ENCODE results near the gene GFOD1. TPM values are rescaled to one million over a fixed set of nuclear protein-coding genes. Genes with fewer than 3 reads are reported as not detected.

GFOD1 gene
- polyA plus RNA-seq, 1 of the 3 experiments (the other 2 are of a cell fraction) = 1.6 TPM

DNA sequence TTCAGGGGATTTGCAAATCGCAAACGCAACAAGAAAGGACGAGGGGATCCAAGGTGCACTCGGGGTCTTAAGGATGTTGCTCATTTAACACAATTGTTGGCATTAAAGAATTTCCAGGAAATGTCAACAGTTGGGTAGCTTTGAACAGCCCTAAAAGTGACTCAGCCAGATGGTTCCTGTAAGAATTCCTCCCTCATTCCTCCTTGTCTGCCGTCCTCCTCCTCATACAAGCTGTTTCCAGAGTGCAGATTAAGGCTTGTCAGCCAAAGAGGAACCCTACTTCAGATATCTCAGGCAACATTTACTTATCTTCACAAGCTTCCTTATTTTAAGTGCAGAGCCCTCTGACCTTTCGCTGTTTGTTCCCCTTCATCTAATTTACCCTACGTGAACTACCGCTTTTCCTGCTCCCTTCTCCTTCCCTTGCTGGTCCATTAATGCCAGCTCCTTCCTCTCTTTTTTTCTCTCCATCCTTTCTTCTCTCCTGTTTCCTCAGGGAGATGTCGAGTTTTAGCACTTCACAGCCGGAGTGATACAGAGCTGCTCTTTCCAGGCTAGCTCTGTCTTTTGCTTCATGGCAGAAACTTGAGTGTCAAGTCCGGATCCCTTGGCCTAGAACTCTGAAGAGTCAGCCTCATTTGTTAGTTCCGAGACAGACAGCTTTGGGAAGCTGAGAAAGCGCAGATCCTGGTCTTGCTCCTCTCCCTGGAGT, 132.9 kb downstream of the GFOD1 start (continued):
- TF ChIP-seq FOSL2 (IDR thresholded peaks at IDR 0.05; ENCODE audit: borderline replicate concordance, low read depth) (peak; percentile 61; the same call in 1 of the 2 replicates), SMC3 (IDR thresholded peaks at IDR 0.05; ENCODE audit: low read depth, low read length) (no peak), USF1 (IDR thresholded peaks at IDR 0.05; ENCODE audit: borderline replicate concordance, low read depth) (no peak), JUND (IDR thresholded peaks at IDR 0.05) (peak; percentile 47), REST (IDR thresholded peaks at IDR 0.05; ENCODE audit: low read depth, low read length) (no peak), TEAD4 (IDR thresholded peaks at IDR 0.05; ENCODE audit: borderline replicate concordance, insufficient read depth) (0 out of 2 replicates have a peak, but pooled peaks have one; percentile 47), SIN3A (IDR thresholded peaks at IDR 0.05; ENCODE audit: borderline replicate concordance, low read depth, low read length) (no peak), GATA2 (CRISPR knock-in tag; IDR thresholded peaks at IDR 0.05) (no peak), CHD2 (IDR thresholded peaks at IDR 0.05; ENCODE audit: low read length, partially characterized antibody) (no peak), ELF1 (IDR thresholded peaks at IDR 0.05) (no peak), NFIC (IDR thresholded peaks at IDR 0.05; ENCODE audit: borderline replicate concordance) (peak; percentile 14; the same call in 1 of the 2 replicates), MXI1 (IDR thresholded peaks at IDR 0.05; ENCODE audit: low read depth, low read length) (no peak), GABPA (IDR thresholded peaks at IDR 0.05; ENCODE audit: low read depth) (no peak), TCF12 (IDR thresholded peaks at IDR 0.05) (peak; percentile 79), RAD21 (IDR thresholded peaks at IDR 0.05; ENCODE audit: low read length) (no peak), POLR2AphosphoS5 (IDR thresholded peaks at IDR 0.05; ENCODE audit: low read depth, low read length) (no peak; the same call in 1 of the 2 replicates), EP300 (IDR thresholded peaks at IDR 0.05; ENCODE audit: borderline replicate concordance in 1 of 2, low read depth in 1 of 2, low read length in 1 of 2) (peak in 1 of 2 experiments; percentile 52; a peak in 1 of 4 replicates), RXRA (IDR thresholded peaks at IDR 0.05; ENCODE audit: borderline replicate concordance, low read depth) (no peak; the same call in 1 of the 2 replicates), TAF1 (IDR thresholded peaks at IDR 0.05; ENCODE audit: borderline replicate concordance, low read depth, low read length) (no peak)
- TF ChIP-seq, protein P1, sequence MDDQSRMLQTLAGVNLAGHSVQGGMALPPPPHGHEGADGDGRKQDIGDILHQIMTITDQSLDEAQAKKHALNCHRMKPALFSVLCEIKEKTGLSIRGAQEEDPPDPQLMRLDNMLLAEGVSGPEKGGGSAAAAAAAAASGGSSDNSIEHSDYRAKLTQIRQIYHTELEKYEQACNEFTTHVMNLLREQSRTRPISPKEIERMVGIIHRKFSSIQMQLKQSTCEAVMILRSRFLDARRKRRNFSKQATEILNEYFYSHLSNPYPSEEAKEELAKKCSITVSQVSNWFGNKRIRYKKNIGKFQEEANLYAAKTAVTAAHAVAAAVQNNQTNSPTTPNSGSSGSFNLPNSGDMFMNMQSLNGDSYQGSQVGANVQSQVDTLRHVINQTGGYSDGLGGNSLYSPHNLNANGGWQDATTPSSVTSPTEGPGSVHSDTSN (IDR thresholded peaks at IDR 0.05) = peak; percentile 62
- TF ChIP-seq, protein P2, sequence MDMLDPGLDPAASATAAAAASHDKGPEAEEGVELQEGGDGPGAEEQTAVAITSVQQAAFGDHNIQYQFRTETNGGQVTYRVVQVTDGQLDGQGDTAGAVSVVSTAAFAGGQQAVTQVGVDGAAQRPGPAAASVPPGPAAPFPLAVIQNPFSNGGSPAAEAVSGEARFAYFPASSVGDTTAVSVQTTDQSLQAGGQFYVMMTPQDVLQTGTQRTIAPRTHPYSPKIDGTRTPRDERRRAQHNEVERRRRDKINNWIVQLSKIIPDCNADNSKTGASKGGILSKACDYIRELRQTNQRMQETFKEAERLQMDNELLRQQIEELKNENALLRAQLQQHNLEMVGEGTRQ (IDR thresholded peaks at IDR 0.05; ENCODE audit: borderline replicate concordance, low read depth, low read length) = no peak
